HCT116 (cell line): ENCODE measurements around the gene ZNF358. TPM values are rescaled to one million over a fixed set of nuclear protein-coding genes. Genes with fewer than 3 reads are reported as not detected.

Experiments
- ATAC-seq: fragments of 200-7000 bp; cut with Tn5 transposase; 2 replicates; pipeline ENCODE4 v1.9.1; 2020; ENCODE audit warnings: mild to moderate bottlenecking, moderate library complexity
- BruUV-seq: library from RNA; stranded (reverse); fragments of 400-500 nt; replicated peaks from 2 replicates; lab custom pipeline; 2021; lab: Mats Ljungman, UMichigan
- CTCF ChIA-PET: fragments of 300-600 bp; sonication (Branson Sonifier 250); formaldehyde crosslinking; loops from one replicate; lab custom pipeline; 2021; ENCODE audit warnings: antibody characterized with exemption; lab: Charles Lee
- POLR2A ChIA-PET: fragments of 300-600, 350-600 bp; sonication (Branson Sonifier 250); formaldehyde crosslinking; loops from one replicate; lab custom pipeline; 2021; ENCODE audit warnings: antibody characterized with exemption; lab: Charles Lee
- RAD21 ChIA-PET, 2 experiments: fragments of 300-600 bp; sonication (Branson Sonifier 250); formaldehyde crosslinking; loops; one replicate each; lab custom pipeline; 2023; ENCODE audit warnings: low total read pairs in 2 of 2; ENCODE audit not compliant: uncharacterized antibody in 2 of 2, unreplicated experiment in 2 of 2, low non-redundant PET in 1 of 2; lab: Charles Lee
- DNase-seq: peaks from one replicate; pipeline ENCODE4 v3.0.0-alpha.2; 2010; ENCODE audit warnings: low read depth, low spot score
- H2AFZ ChIP-seq: fragments of 200-600 bp; shearing (Covaris generic), sonication (generic); 2 replicates; pipeline ENCODE4 v1.6.1; 2017; ENCODE audit warnings: low read depth, mixed run types, mixed read lengths, antibody characterized with exemption, low read length; ENCODE audit not compliant: poor library complexity, severe bottlenecking
- H3K27ac ChIP-seq: 2 replicates; pipeline ENCODE4 v1.5.1; 2012; ENCODE audit warnings: low read depth, low read length
- H3K27me3 ChIP-seq: fragments of 200-600 bp; sonication (generic); 2 replicates; pipeline ENCODE4 v1.6.1; 2016; ENCODE audit warnings: mixed run types, low read length, mixed read lengths; ENCODE audit not compliant: insufficient read depth
- H3K36me3 ChIP-seq, 2 experiments: fragments of 200-500 bp in 1 of 2; fragments of 200-600 bp in 1 of 2; sonication (Bioruptor generic) in 1 of 2; sonication (generic) in 1 of 2; 2 replicates each; pipeline versions ENCODE4 v1.5.1 to v1.6.1; 2014 to 2016; ENCODE audit warnings: low read length in 2 of 2, inconsistent platforms in 1 of 2, mixed read lengths in 1 of 2, mixed run types in 1 of 2; ENCODE audit not compliant: insufficient read depth in 2 of 2, control insufficient read depth in 1 of 2
- H3K4me1 ChIP-seq, 2 experiments: fragments of 200-600 bp in 1 of 2; sonication (generic) in 1 of 2; 2 replicates each; pipeline versions ENCODE4 v1.5.1 to v1.6.1; 2012 to 2017; ENCODE audit warnings: low read length in 2 of 2, inconsistent platforms in 1 of 2, mild to moderate bottlenecking in 1 of 2, mixed read lengths in 1 of 2, mixed run types in 1 of 2, moderate library complexity in 1 of 2; ENCODE audit not compliant: insufficient read depth in 2 of 2, control insufficient read depth in 1 of 2
- H3K4me2 ChIP-seq: fragments of 200-600 bp; sonication (generic); 2 replicates; pipeline ENCODE4 v1.6.1; 2017; ENCODE audit warnings: mixed run types, low read length, mixed read lengths
- H3K4me3 ChIP-seq, 2 experiments: fragments of 200-600 bp in 1 of 2; sonication (generic) in 1 of 2; replicated peaks in 1 of 2; 2 replicates each; pipeline ENCODE4 v1.5.1; 2011 to 2016; ENCODE audit warnings: low read length in 2 of 2, control low read depth in 1 of 2, low read depth in 1 of 2, mild to moderate bottlenecking in 1 of 2, mixed read lengths in 1 of 2, mixed run types in 1 of 2
- H3K79me2 ChIP-seq: fragments of 200-600 bp; sonication (generic); 2 replicates; pipeline ENCODE4 v1.6.1; 2017; ENCODE audit warnings: mild to moderate bottlenecking, mixed run types, low read length, moderate library complexity, mixed read lengths; ENCODE audit not compliant: insufficient read depth
- H3K9ac ChIP-seq: fragments of 200-600 bp; sonication (generic); 2 replicates; pipeline ENCODE4 v1.6.1; 2016; ENCODE audit warnings: low read length, mixed read lengths
- H3K9me2 ChIP-seq: fragments of 200-600 bp; sonication (generic), shearing (Covaris generic); 2 replicates; pipeline ENCODE4 v1.6.1; 2017; ENCODE audit warnings: mixed run types, mild to moderate bottlenecking, moderate library complexity; ENCODE audit not compliant: insufficient read depth
- H3K9me3 ChIP-seq, 2 experiments: fragments of 200-500 bp in 1 of 2; fragments of 200-600 bp in 1 of 2; sonication (Bioruptor generic) in 1 of 2; sonication (generic) in 1 of 2; 2 replicates each; pipeline ENCODE4 v1.6.1; 2014 to 2017; ENCODE audit warnings: low read length in 2 of 2, mixed read lengths in 2 of 2, inconsistent platforms in 1 of 2, low read depth in 1 of 2, mild to moderate bottlenecking in 1 of 2, mixed run types in 1 of 2, moderate library complexity in 1 of 2; ENCODE audit not compliant: control insufficient read depth in 1 of 2, insufficient read depth in 1 of 2
- H4K20me1 ChIP-seq: fragments of 200-600 bp; sonication (generic), shearing (Covaris generic); 2 replicates; pipeline ENCODE4 v1.6.1; 2017; ENCODE audit warnings: mixed run types, mild to moderate bottlenecking, moderate library complexity; ENCODE audit not compliant: insufficient read depth
- ATF3 ChIP-seq: IDR thresholded peaks from 2 replicates; pipeline ENCODE4 v1.6.1; 2012
- CBX3 ChIP-seq: IDR thresholded peaks from 2 replicates; pipeline ENCODE4 v1.6.1; 2012; ENCODE audit warnings: low read depth
- EGR1 ChIP-seq: IDR thresholded peaks from 2 replicates; pipeline ENCODE4 v1.6.1; 2012; ENCODE audit warnings: low read depth
- ELF1 ChIP-seq: IDR thresholded peaks from 2 replicates; pipeline ENCODE4 v1.6.1; 2012; ENCODE audit warnings: low read depth, borderline replicate concordance
- JUND ChIP-seq: IDR thresholded peaks from 2 replicates; pipeline ENCODE4 v1.6.1; 2012
- MAX ChIP-seq: IDR thresholded peaks from 2 replicates; pipeline ENCODE4 v1.6.1; 2012
- POLR2A ChIP-seq: IDR thresholded peaks from 2 replicates; pipeline ENCODE4 v1.7.0; 2011; ENCODE audit warnings: borderline replicate concordance; ENCODE audit not compliant: insufficient read depth, insufficient read length; ENCODE audit errors: extremely low read depth
- POLR2AphosphoS5 ChIP-seq: IDR thresholded peaks from 2 replicates; pipeline ENCODE4 v1.6.1; 2011; ENCODE audit warnings: mild to moderate bottlenecking, low read depth, low read length, moderate library complexity
- SP1 ChIP-seq: IDR thresholded peaks from 2 replicates; pipeline ENCODE4 v1.6.1; 2012; ENCODE audit warnings: low read depth
- SRF ChIP-seq: IDR thresholded peaks from 2 replicates; pipeline ENCODE4 v1.6.1; 2012; ENCODE audit warnings: low read depth
- YY1 ChIP-seq: IDR thresholded peaks from 2 replicates; pipeline ENCODE4 v1.6.1; 2011; ENCODE audit warnings: low read length, low read depth, moderate library complexity, mild to moderate bottlenecking; ENCODE audit not compliant: insufficient replicate concordance; ENCODE audit errors: extremely low read depth
- ZNF274 ChIP-seq: fragments of 200-500 bp; sonication (Bioruptor generic); IDR thresholded peaks from 2 replicates; pipeline ENCODE4 v1.6.1; 2014; ENCODE audit warnings: mild to moderate bottlenecking, low read depth, low read length, inconsistent platforms
- intact Hi-C: fragments of 100-400 bp; cut with micrococcal nuclease; formaldehyde crosslinking; loops from 2 replicates; pipeline ENCODE4 v1.10.0; 2022
- total RNA-seq: library from RNA; stranded (reverse); gene quantifications from one replicate; pipeline ENCODE4 v1.2.1, GENCODE V29; 2021; ENCODE audit not compliant: unreplicated experiment

Gene ZNF358
- total RNA-seq, 1 experiment from 2014 or later, result 20.7 TPM

GRCh38 chr19:7533281-7533885 is 17.5 kb downstream of the ZNF358 start:
- Histone ChIP-seq H3K27ac (peak overlapping the region; percentile 81), H2AFZ (no peak overlapping the region), H3K9ac (peak overlapping the region; percentile 53; the same call in 1 of the 2 replicates), H4K20me1 (no peaks in the 10 kb centered on the region), H3K27me3 (no peaks in the 10 kb centered on the region), H3K4me3 (peak overlapping the region; percentile 95 to 96), H3K79me2 (no peaks in the 10 kb centered on the region; the same call in 1 of the 2 replicates), H3K36me3 (peaks cover 0 to 4% of the 10 kb centered on the region in 2 experiments; a peak in 1 of 4 replicates), H3K9me2 (no peaks in the 10 kb centered on the region), H3K4me1 (peaks cover 4 to 30% of the 10 kb centered on the region in 2 experiments; a peak in 2 of 4 replicates), H3K9me3 (no peaks in the 10 kb centered on the region), H3K4me2 (peak overlapping the region; percentile 94)
- ATAC-seq (no peak), DNase-seq (no peak)
- ChIA-PET RAD21 (no interaction called here), CTCF (no interaction called here), POLR2A (no interaction called here)
- TF ChIP-seq EGR1, result no peak
- TF ChIP-seq POLR2AphosphoS5, result no peak
- TF ChIP-seq ZNF274, result no peak
- no peak for TF ChIP-seq CBX3
- no peak for TF ChIP-seq JUND
- intact Hi-C loops, result no loop called here
- no TSS peak for BruUV-seq

DNA sequence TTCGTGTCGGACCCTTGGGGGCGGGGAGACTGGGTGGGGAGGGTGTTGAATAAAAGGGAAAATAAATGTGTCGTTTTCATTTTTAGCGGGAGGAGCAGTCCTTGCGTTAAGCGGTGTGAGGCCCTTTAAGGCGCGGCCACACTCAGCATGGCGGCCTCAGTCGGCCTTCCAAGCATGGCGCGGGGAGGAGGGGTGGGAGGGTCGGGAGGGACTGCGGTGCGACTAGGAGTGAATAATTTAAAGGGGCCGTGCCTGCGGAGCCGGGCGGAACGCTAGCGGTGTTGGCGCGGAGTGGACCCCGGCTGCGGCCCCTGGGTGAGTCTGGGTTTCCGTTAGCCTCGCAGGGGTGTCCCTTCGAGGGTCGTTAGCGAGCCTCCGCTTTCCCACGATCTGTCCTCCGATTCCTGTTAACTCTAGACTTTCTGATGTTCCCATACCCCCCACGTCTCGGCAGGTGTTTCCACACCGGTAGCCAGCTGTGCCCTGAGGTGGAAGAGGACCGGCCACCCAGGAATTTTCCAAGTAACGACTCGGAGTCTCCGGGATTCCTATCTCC is 18.1 kb downstream of the ZNF358 start:
- intact Hi-C loops, result loop anchor here (1.0 to 2.0 kb wide), 2 partner anchors 12 to 27 kb away; partner anchors contain the start of gene MCOLN1
- Histone ChIP-seq H2AFZ (peak overlapping the region; percentile 5), H3K4me3 (peak overlapping the region; percentile 95 to 96), H3K79me2 (no peaks in the 10 kb centered on the region; the same call in 1 of the 2 replicates), H3K4me2 (peak overlapping the region; percentile 94), H3K9me2 (no peaks in the 10 kb centered on the region), H3K36me3 (peaks cover 4 to 5% of the 10 kb centered on the region in 2 experiments; a peak in 1 of 4 replicates), H3K9me3 (no peaks in the 10 kb centered on the region), H3K4me1 (peaks cover 4 to 30% of the 10 kb centered on the region in 2 experiments; a peak in 2 of 4 replicates), H3K27me3 (no peaks in the 10 kb centered on the region), H4K20me1 (no peaks in the 10 kb centered on the region), H3K9ac (peak overlapping the region; percentile 75), H3K27ac (peak overlapping the region; percentile 81)
- RAD21 ChIA-PET, result no interaction called here
- ATAC-seq (peak; percentile 63), DNase-seq (peak; percentile 71)
- CTCF ChIA-PET, result interaction anchor here (1.9 kb wide), 2 partner anchors 34 to 180 kb away, joined by 8 to 10 read pairs; no protein-coding TSS in a partner anchor
- TF ChIP-seq SP1 (peak; percentile 89), ATF3 (no peak), YY1 (peak; percentile 99), EGR1 (peak; percentile 60; the same call in 1 of the 2 replicates), SRF (no peak), MAX (peak; percentile 78), POLR2AphosphoS5 (peak; percentile 62), ELF1 (no peak), POLR2A (peak; percentile 21)
- POLR2A ChIA-PET, result interaction anchor here (1.4 kb wide), 1 partner anchor 11 kb away, joined by 4 read pairs; no protein-coding TSS in a partner anchor
- BruUV-seq, result TSS peak; percentile 72
